Hematopoietic multipotent progenitor cell treated with erythropoietin and hydrocortisone succinate and interleukin-3 and kit ligand, for 4 days (in vitro differentiated cells): ENCODE measurements around the gene GLYR1.

Source experiments
- DNase-seq: peaks from one replicate; pipeline ENCODE4 v3.0.0-alpha.2; 2015

The GLYR1 gene

DNA sequence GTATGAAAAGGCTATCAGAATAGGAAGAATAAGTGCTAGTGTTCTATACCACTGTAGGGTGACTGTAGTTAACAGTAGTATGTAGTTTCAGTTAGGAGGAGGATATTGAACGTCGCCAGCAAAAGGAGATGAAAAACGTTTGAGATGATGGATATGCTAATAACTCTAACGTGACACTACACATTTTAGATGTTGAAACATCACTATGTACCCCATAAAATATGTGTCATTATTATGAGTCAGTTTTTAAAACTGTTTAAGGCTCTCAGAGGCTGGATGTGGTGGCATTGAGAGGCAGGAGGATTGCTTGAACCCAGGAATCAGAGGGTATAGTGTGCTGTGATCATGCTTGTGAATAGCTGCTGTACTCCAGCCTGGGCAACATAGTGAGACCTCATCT lies 32.0 kb upstream of the GLYR1 start:
- no peak for DNase-seq

DNA sequence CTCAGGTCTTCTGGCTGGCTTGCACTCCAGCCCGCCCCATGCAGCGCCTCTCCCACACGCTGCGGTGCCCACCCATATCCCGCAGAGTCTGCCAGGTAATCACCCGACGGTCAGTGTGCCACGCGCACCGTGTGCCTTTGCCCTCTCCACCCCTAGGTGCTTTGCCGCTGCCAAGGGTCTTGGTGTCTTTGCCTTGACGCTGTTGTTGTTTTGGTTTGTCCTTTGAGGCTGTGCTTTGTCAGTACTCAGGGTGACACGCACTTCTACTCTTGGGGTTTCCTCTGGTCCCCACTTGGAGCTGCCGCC lies 30.2 kb upstream of the GLYR1 start:
- DNase-seq: no peak

DNA sequence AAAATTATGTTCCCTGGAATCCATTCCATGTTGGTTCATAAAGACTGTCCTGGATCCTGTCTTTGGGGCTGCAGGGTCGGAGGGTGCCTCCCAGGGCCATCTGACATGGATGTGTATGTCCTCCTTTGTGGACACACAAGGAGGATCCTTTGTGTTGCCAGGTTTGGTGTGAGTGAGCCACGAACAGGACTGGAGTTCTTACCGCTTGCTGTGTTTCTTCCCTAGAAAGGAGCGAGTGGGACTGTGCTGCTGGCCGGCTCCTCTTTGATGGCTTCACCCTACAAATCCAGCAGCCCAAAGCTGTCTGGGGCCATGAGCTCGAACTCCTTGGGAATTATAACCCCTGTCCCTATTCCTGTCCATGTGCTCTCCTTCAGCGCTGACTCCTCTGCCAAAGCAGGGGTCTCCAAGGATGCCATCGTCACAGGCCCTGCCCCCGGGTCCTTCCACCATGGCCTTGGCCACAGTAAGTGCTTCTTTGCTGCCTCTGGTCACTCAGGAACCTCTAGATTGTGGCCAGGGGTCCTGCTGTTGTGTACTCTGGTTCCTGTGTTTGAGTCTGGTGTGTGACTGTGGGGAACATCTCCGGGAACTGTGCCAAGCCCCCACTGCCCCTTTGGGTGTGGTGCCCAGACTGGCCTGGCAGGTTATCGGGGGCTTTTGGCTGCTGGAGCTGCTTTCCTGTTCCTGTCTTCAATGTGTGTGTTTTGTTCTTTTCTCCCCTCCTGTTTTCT lies 29.7 kb upstream of the GLYR1 start:
- DNase-seq: peak; percentile 39

- no peak for DNase-seq
Observed at GRCh38 chr16:4874666-4875065, 27.6 kb upstream of the GLYR1 start.

GRCh38 chr16:4873091-4873490 lies 26.0 kb upstream of the GLYR1 start:
- DNase-seq: no peak

- no peak for DNase-seq
Observed at GRCh38 chr16:4871071-4871470, 24.0 kb upstream of the GLYR1 start.

- DNase-seq: no peak
Observed at GRCh38 chr16:4870138-4870671, 23.1 kb upstream of the GLYR1 start.

- DNase-seq: no peak
Observed at GRCh38 chr16:4869147-4869805, 22.2 kb upstream of the GLYR1 start.

- DNase-seq: no peak
Observed at GRCh38 chr16:4868535-4868934, 21.4 kb upstream of the GLYR1 start.

DNA sequence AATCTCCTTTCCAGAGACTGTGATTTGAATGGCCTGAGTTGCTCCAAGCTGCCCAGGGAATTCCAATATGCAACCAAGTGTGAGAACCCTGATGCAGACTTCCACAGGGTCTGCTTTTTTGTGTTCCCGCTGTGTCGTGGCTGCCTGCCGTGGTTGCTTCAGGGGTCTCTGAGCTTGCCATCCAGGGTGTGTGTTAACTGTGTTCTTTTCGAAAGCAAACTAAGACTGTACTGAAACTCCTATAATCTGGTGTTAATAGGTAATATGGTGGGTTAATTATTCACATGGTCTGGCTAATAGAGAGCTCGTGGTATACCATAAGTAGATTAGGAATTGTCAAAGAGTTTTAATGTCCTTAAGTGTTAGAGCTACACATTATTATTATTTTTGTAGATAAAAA lies 20.9 kb upstream of the GLYR1 start:
- no peak for DNase-seq

- DNase-seq: no peak
Observed at GRCh38 chr16:4866586-4866985, 19.5 kb upstream of the GLYR1 start.

DNA sequence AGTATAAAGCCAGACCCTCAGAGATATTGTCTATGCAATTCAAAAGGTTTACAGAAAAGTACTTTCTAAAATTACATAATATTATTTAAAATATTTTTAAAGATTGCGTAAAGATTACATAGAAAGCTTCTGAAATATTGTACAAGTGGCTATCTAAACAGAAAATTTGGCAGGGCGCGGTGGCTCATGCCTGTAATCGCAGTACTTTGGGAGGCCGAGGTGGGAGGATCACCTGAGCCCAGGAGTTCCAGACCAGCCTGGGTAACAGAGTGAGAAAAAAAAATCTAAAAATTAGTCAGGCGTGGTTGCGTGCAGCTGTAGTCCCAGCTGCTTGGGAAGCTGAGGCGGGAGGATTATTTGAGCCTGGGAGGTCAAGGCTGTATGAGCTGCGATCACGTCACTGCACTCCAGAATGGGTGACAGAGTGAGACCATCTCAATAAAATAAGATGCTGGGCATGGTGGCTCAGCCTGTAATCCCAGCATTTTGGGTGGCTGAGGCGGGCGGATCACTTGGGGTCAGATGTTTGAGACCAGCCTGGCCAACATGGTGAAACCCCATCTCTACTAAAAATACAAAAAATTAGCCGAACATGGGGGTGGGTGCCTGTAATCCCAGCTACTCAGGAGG lies 18.3 kb upstream of the GLYR1 start:
- no peak for DNase-seq

- DNase-seq: no peak
Observed at GRCh38 chr16:4864728-4865127, 17.6 kb upstream of the GLYR1 start.

- no peak for DNase-seq
Observed at GRCh38 chr16:4862639-4863038, 15.6 kb upstream of the GLYR1 start.

GRCh38 chr16:4860727-4861342 lies 13.7 kb upstream of the GLYR1 start:
- no peak for DNase-seq

- DNase-seq: no peak
Observed at GRCh38 chr16:4859900-4860255, 12.8 kb upstream of the GLYR1 start.

DNA sequence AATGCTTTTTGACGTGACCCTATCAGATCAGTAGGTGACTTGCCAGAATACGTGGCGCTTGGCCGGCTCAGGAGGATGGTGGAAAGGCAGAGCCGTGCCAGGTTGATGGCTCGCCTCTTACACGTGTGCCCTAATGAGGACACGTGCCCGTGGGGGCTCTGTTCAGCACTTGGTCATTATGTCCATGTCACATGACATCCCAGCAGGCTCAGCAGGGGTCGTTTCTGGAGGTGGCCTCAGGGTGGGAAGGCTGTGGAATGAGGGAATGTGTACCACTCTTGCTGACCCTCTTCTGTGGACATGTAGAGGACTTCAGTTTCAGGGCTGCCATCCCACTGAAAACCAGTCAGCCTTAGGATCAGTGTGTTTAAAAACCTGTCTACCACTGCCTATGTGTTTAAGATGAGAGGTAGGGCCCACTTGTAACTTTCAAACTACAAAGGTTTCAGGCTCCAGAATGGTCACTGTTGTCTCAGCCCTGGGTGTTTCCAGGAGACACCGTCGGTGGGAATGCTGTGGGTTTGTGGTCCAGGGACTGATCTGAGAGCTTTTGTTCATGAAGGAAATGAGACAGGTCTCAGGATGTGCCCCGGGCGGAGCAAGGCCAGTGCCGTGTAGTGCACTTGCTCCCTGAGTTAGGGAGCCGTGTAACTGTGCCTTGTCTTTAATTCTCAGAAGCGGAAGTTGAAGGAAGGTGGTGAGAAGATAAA lies 12.3 kb upstream of the GLYR1 start:
- no peak for DNase-seq

DNA sequence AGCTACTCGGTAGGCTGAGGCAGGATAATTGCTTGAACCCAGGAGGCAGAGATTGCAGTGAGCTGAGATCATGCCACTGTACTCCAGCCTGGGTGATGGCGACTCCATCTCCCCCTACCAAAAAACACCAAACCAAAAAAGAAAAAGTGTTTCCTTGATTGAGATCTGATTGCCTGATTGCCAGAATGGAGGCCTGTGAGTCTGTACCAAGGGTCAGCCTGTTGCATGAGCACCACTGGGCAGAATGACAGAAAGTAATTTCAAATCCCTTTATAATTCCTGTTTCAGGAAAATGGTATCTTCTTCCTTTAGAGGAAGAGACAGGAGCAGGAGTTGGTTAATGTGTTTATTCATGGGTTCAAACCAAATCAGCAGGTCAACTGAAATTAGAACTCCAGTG lies 8.7 kb upstream of the GLYR1 start:
- no peak for DNase-seq

GRCh38 chr16:4855371-4855770 lies 8.3 kb upstream of the GLYR1 start:
- DNase-seq: no peak

DNA sequence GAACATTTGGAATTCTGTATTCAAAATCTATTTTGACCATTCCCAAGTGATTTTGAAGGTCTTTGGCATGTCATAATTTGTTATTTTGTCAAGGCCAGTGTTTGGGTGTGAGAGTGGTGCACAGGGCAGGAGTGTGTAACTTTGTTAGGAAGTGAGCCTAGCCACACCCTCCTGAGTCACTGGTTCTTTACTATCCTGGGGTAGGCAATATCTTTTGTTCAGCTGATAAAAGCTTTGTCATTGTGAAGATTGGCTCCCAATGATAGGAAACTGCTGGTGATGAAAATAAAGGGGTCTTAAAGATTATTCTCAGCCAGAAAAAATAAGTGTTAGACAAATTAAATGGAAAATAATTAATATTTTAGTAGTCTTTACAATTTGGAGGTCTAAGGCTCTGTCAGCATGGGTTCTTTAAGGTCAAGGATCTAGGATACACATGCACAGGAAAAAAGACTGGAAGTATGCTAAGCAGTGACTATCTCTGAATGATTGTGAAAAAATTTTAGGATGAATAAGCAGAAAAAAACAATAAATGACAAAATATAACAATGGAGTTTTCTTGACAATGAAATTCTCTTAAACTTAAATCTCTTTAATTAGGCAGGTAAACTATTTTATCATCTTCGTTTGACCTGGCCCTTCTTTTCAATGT lies 5.3 kb upstream of the GLYR1 start:
- peak; percentile 68 for DNase-seq

GRCh38 chr16:4850211-4850610 lies 3.1 kb upstream of the GLYR1 start:
- DNase-seq: peak; percentile 11

DNA sequence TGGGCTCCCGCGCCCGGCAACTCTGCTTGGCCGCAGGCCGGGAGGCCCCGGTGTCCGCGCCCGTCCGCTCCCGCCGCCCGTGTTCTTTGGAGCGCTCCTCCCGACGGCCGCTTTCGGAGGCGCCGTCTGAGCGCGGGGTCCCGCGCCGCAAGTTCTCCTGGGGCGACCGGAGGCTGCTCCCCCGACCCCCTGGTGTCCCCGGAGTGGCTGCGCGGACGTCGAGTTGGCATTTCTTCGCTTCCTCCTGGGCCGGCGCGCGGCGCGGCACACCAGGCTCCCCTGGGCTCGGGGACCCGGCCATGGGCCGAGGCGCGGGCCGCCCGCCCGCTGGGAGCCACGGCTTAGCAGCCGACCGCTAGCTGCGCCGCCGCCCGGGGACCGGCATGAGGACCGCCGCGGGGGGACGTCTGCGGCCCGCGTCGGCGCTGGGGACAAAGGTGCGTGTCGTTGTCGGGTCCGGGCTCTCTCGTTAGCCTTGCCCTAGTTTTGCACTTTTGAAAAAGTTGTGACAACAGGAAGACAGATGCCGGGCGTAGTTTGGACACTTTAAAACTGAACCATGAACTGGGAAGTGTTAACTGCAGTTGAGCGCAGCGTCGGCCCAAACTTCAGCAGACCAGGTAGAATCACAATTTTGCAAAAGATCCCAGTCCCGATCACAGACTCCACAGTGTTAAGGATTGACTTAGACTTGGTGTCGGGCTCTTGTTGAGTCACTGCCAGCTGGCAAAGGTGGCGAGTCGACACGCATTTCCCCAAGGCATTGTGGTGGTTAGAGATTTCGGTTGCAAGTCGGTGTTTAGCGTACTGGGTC lies 893 bp upstream of the GLYR1 start:
- DNase-seq: peak; percentile 60
